ENCODE measurements around the gene MUCL3. TPM values are rescaled to one million over a fixed set of nuclear protein-coding genes. Genes with fewer than 3 reads are reported as not detected.
"Not testable (repeated sequence)": the region's sequence is repeated elsewhere in the genome, so short reads cannot be mapped to it uniquely, and the experiment has no call there.

MUCL3 gene
- total and polyA plus RNA-seq, 12 donors = under 0.01 to 0.02 TPM; not detected in 10

DNA sequence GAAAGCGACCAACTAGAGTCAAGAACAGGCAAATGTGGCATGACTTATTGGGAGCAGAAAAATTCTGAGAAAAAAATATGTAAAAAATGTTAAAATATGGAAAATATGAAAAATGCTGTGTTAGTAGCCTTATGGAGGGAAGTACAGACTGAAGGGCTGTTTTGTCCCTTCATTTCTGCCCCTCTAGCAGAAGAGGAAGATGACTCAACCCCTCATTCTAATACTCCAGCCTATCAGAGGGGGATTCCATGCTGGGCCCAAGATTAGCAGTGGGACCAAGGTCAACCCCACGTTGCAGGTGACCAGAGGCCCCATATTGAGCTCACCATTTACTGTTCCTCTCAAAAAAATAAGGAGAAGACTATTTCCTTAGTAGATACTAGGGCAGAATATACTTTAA is 51.1 kb downstream of the MUCL3 start:
- no peak overlapping the region for H3K4me3 ChIP-seq
- H3K4me1 ChIP-seq (replicated peaks in 1 of 2) = no peaks in the 10 kb centered on the region
- WGBS, 4 donors = 63 to 82% (median 66%) methylated on average over 2 of the region's 2 CpGs
- TF ChIP-seq, protein P1, sequence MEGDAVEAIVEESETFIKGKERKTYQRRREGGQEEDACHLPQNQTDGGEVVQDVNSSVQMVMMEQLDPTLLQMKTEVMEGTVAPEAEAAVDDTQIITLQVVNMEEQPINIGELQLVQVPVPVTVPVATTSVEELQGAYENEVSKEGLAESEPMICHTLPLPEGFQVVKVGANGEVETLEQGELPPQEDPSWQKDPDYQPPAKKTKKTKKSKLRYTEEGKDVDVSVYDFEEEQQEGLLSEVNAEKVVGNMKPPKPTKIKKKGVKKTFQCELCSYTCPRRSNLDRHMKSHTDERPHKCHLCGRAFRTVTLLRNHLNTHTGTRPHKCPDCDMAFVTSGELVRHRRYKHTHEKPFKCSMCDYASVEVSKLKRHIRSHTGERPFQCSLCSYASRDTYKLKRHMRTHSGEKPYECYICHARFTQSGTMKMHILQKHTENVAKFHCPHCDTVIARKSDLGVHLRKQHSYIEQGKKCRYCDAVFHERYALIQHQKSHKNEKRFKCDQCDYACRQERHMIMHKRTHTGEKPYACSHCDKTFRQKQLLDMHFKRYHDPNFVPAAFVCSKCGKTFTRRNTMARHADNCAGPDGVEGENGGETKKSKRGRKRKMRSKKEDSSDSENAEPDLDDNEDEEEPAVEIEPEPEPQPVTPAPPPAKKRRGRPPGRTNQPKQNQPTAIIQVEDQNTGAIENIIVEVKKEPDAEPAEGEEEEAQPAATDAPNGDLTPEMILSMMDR (IDR thresholded peaks at IDR 0.05) = no peak
- no peak for TF ChIP-seq POLR2A (IDR thresholded peaks at IDR 0.05)
- H3K36me3 ChIP-seq (replicated peaks in 1 of 2) = no peaks in the 10 kb centered on the region
- H3K27ac ChIP-seq = no peak overlapping the region
- DNase-seq = no peak
- H3K9me3 ChIP-seq (replicated peaks in 1 of 3) = no peaks in the 10 kb centered on the region
- intact Hi-C loops (cut with DNase I) = no loop called here
- H3K27me3 ChIP-seq = no peaks in the 10 kb centered on the region

DNA sequence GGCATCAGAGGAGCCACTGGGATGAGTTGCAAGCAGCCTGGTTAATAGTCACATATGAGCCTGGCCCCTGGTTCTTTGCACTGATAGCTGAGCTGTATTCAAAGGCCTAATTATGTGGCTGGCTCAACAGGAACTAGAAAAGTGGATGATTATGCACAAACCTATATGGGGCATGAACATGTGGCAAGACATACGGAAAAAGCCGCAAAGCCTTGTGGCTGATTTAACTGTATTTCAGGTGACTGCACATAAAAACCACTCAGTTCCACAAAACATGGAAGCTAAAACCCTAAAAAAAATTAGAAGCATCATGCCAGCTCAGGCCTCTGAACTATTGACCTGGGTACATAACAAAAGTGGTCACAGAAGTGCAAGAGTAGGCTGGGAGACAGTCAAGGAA is 56.5 kb downstream of the MUCL3 start:
- no peaks in the 10 kb centered on the region for H3K4me1 ChIP-seq (replicated peaks in 1 of 2)
- 82 to 92% (median 84%) methylated on average over 2 of the region's 2 CpGs for WGBS, 4 donors
- H3K4me3 ChIP-seq = no peak overlapping the region
- no peak overlapping the region for H3K27ac ChIP-seq
- TF ChIP-seq POLR2A (IDR thresholded peaks at IDR 0.05) = no peak
- TF ChIP-seq, protein P1 (IDR thresholded peaks at IDR 0.05) = no peak
- no peaks in the 10 kb centered on the region for H3K9me3 ChIP-seq (replicated peaks in 1 of 3)
- H3K27me3 ChIP-seq = no peaks in the 10 kb centered on the region
- H3K36me3 ChIP-seq (replicated peaks in 1 of 2) = no peaks in the 10 kb centered on the region
- DNase-seq = no peak
- intact Hi-C loops (cut with DNase I) = no loop called here

DNA sequence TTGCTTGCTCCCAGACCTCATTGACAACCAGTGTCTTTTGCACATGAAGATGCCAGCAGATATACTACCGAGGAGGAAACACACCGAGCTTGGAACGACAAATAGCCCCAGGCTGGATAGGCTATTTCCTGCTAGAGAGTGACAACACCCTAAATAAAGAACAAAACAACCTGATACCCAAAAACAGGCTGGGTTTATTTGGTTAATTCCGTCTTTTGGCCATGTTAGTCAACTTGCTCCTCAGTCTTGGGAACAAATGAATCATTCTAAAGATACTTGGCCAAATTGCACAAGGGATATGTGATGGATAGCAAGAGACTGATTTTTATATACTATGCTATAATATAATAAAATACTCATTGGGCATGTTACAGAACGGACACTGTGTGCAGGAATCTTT is 58.0 kb downstream of the MUCL3 start:
- Histone ChIP-seq H3K27me3 (no peaks in the 10 kb centered on the region), H3K9me3 (replicated peaks in 1 of 3) (no peaks in the 10 kb centered on the region), H3K36me3 (replicated peaks in 1 of 2) (no peaks in the 10 kb centered on the region), H3K4me1 (replicated peaks in 1 of 2) (no peaks in the 10 kb centered on the region), H3K4me3 (no peak overlapping the region), H3K27ac (no peak overlapping the region)
- intact Hi-C loops (cut with DNase I) = no loop called here
- WGBS, 4 donors = 58 to 69% (median 64%) methylated on average over 5 of the region's 5 CpGs
- DNase-seq = no peak
- no peak for TF ChIP-seq POLR2A (IDR thresholded peaks at IDR 0.05)
- TF ChIP-seq, protein P1 (IDR thresholded peaks at IDR 0.05) = no peak

DNA sequence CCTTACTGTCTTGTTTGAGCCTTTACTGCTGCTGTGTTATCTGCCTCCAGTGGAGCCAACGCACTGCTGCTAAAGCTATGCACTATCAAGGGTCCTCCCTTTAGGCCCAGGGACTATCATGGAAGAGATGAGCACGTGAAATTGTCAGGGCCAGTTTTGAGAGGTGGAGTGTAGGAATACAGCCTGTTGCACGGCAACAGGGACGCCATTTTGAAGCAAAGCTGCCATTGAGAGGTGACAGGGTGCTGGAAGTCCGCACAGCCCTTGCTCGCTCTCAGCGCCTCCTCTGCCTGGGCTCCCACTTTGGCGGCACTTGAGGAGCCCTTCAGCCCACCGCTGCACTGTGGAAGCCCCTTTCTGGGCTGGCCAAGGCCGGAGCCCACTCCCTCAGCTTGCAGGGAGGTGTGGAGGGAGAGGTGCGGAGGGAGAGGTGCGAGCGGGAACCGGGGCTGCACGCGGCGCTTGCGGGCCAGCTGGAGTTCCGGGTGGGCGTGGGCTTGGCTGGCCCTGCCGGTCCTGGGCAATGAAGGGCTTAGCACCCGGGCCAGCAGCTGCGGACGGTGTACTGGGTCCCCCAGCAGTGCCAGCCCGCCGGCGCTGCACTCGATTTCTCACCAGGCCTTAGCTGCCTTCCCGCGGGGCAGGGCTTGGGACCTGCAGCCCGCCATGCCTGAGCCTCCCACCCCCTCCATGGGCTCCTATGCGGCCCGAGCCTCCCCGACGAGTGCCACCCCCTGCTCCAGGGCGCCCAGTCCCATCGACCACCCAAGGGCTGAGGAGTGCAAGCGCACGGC is 59.5 kb downstream of the MUCL3 start:
- H3K27ac ChIP-seq; H3K36me3 ChIP-seq (replicated peaks in 1 of 2); H3K4me1 ChIP-seq (replicated peaks in 1 of 2); intact Hi-C loops (cut with DNase I); H3K27me3 ChIP-seq; H3K9me3 ChIP-seq (replicated peaks in 1 of 3); H3K4me3 ChIP-seq: not testable (repeated sequence)
- WGBS, 4 donors = 82 to 94% (median 89%) methylated on average over 4 to 39 of the region's 39 CpGs
- DNase-seq = peak in 1 of 7 donors; percentile 10
